Mammary epithelial cell (primary cell): ENCODE measurements around the gene FUCA2.

ENCODE experiments used
- EZH2 ChIP-seq: IDR thresholded peaks from 2 replicates; pipeline ENCODE4 v1.6.1; 2012; ENCODE audit warnings: low read length, inconsistent platforms, borderline replicate concordance
- TF ChIP-seq, protein P1 (sequence below), 2 donors: IDR thresholded peaks in 1 of 2; conservative IDR thresholded peaks in 1 of 2; 2 replicates each; pipeline ENCODE4 v1.5.1; 2011 to 2012; ENCODE audit warnings: inconsistent platforms in 2 of 2, low read length in 2 of 2, mild to moderate bottlenecking in 2 of 2, control low read depth in 1 of 2, low read depth in 1 of 2; ENCODE audit not compliant: insufficient read depth in 1 of 2; ENCODE audit errors: extremely low read depth in 1 of 2

DNA sequence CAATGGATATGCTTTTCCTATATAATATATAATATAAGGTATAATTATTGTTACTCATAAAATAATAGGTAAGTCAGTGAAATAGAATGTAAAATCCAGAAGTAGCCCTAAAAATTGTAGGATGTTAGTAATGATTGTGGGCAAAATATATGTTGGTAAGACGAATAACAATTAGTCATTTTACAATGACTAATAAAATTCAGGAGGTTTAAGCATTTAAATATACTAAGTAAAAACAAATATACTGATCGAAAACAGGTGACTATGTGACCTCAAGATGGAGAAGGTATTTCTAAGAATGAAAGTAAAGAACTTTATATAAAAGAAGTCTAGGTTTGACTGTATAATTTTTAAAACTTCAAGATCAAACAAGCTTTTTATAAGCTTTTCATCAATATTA lies 28.9 kb downstream of the FUCA2 start:
- TF ChIP-seq, protein P1, sequence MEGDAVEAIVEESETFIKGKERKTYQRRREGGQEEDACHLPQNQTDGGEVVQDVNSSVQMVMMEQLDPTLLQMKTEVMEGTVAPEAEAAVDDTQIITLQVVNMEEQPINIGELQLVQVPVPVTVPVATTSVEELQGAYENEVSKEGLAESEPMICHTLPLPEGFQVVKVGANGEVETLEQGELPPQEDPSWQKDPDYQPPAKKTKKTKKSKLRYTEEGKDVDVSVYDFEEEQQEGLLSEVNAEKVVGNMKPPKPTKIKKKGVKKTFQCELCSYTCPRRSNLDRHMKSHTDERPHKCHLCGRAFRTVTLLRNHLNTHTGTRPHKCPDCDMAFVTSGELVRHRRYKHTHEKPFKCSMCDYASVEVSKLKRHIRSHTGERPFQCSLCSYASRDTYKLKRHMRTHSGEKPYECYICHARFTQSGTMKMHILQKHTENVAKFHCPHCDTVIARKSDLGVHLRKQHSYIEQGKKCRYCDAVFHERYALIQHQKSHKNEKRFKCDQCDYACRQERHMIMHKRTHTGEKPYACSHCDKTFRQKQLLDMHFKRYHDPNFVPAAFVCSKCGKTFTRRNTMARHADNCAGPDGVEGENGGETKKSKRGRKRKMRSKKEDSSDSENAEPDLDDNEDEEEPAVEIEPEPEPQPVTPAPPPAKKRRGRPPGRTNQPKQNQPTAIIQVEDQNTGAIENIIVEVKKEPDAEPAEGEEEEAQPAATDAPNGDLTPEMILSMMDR (conservative IDR thresholded peaks at IDR 0.05 in 1 of 2, IDR thresholded peaks at IDR 0.05 in 1 of 2; ENCODE audit: extremely low read depth in 1 of 2, insufficient read depth in 1 of 2, low read depth in 1 of 2, low read length in 2 of 2) = no peak
- no peak for TF ChIP-seq EZH2
